IMR-90 (cell line): ENCODE data around the gene PRF1.

Source experiments
- BHLHE40 ChIP-seq: fragments of 150-350 bp; IDR thresholded peaks from 2 replicates; pipeline ENCODE4 v1.6.1; 2016; ENCODE audit warnings: mild to moderate bottlenecking, low read depth, low read length
- CEBPB ChIP-seq: IDR thresholded peaks from 2 replicates; pipeline ENCODE4 v1.6.1; 2012; ENCODE audit warnings: low read depth, low read length, improper control_type of control experiment
- CHD1 ChIP-seq: IDR thresholded peaks from 2 replicates; pipeline ENCODE4 v1.6.1; 2012; ENCODE audit warnings: low read depth, low read length, improper control_type of control experiment
- CTCF ChIP-seq: conservative IDR thresholded peaks from 2 replicates; pipeline ENCODE4 v1.5.1; 2012; ENCODE audit warnings: mild to moderate bottlenecking, low read depth, low read length, improper control_type of control experiment
- FOS ChIP-seq: fragments of 150-350 bp; IDR thresholded peaks from 2 replicates; pipeline ENCODE4 v1.6.1; 2016; ENCODE audit warnings: low read depth, low read length
- MAFK ChIP-seq: IDR thresholded peaks from 2 replicates; pipeline ENCODE4 v1.6.1; 2012; ENCODE audit warnings: low read depth, low read length, improper control_type of control experiment
- MXI1 ChIP-seq: IDR thresholded peaks from 2 replicates; pipeline ENCODE4 v1.6.1; 2012; ENCODE audit warnings: low read depth, mild to moderate bottlenecking, low read length, moderate library complexity, borderline replicate concordance
- POLR2A ChIP-seq: IDR thresholded peaks from 2 replicates; pipeline ENCODE4 v1.6.1; 2012; ENCODE audit warnings: mild to moderate bottlenecking, low read depth, low read length
- RAD21 ChIP-seq: IDR thresholded peaks from 2 replicates; pipeline ENCODE4 v1.6.1; 2012; ENCODE audit warnings: low read length, improper control_type of control experiment
- RCOR1 ChIP-seq: IDR thresholded peaks from 2 replicates; pipeline ENCODE4 v1.6.1; 2012; ENCODE audit warnings: mild to moderate bottlenecking, low read length, improper control_type of control experiment; ENCODE audit not compliant: insufficient replicate concordance
- RFX5 ChIP-seq: IDR thresholded peaks from 2 replicates; pipeline ENCODE4 v1.8.0; 2012; ENCODE audit warnings: low read depth, mild to moderate bottlenecking, low read length, moderate library complexity
- SMC3 ChIP-seq: fragments of 150-350 bp; IDR thresholded peaks from 2 replicates; pipeline ENCODE4 v1.6.1; 2016; ENCODE audit warnings: low read depth, mild to moderate bottlenecking, antibody characterized with exemption, low read length, moderate library complexity
- TF ChIP-seq, protein P1 (sequence below): fragments of 150-350 bp; IDR thresholded peaks from 2 replicates; pipeline ENCODE4 v1.6.1; 2017; ENCODE audit warnings: mild to moderate bottlenecking, antibody characterized with exemption, low read length, low read depth
- TF ChIP-seq, protein P2 (sequence below): fragments of 150-350 bp; IDR thresholded peaks from 2 replicates; pipeline ENCODE4 v1.6.1; 2016; ENCODE audit warnings: low read depth, mild to moderate bottlenecking, low read length, moderate library complexity, borderline replicate concordance

- no peak for TF ChIP-seq CTCF
- no peak for TF ChIP-seq POLR2A
- peak; percentile 23; the same call in 1 of the 2 replicates for TF ChIP-seq MAFK
- TF ChIP-seq, protein P1, sequence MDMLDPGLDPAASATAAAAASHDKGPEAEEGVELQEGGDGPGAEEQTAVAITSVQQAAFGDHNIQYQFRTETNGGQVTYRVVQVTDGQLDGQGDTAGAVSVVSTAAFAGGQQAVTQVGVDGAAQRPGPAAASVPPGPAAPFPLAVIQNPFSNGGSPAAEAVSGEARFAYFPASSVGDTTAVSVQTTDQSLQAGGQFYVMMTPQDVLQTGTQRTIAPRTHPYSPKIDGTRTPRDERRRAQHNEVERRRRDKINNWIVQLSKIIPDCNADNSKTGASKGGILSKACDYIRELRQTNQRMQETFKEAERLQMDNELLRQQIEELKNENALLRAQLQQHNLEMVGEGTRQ = no peak
- no peak for TF ChIP-seq RFX5
- no peak for TF ChIP-seq BHLHE40
- no peak for TF ChIP-seq CHD1
- no peak for TF ChIP-seq RCOR1
- no peak for TF ChIP-seq RAD21
- no peak for TF ChIP-seq CEBPB
- TF ChIP-seq, protein P2, sequence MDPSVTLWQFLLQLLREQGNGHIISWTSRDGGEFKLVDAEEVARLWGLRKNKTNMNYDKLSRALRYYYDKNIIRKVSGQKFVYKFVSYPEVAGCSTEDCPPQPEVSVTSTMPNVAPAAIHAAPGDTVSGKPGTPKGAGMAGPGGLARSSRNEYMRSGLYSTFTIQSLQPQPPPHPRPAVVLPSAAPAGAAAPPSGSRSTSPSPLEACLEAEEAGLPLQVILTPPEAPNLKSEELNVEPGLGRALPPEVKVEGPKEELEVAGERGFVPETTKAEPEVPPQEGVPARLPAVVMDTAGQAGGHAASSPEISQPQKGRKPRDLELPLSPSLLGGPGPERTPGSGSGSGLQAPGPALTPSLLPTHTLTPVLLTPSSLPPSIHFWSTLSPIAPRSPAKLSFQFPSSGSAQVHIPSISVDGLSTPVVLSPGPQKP = no peak
- TF ChIP-seq SMC3 = no peak
- TF ChIP-seq MXI1 = no peak
- no peak for TF ChIP-seq FOS
Observed at GRCh38 chr10:70584909-70585544, 17.5 kb downstream of the PRF1 start.
